ENCODE measurements around the gene GCSH.

Gene GCSH

DNA sequence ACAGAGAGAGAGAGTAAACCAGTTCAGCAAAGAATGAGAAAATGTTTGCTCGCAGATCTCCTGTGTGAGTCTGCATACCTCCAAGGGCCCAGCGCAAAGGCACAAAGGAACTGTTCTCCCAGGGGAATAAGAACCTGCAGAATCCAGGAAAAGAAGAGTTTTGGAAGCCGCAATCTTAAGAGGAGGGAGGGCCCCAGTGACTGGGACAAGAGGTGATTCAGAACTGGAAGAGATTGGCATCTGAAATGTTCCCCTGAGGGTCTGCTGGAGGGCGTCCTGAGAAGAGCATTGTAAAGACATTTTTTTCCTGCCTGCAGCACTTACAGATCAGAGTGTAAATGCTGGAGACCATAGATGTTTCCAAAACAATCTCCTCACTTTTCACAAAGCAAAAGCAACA, 54.5 kb downstream of the GCSH start:
- DNase-seq (ENCODE audit: low spot score) = no peak

DNA sequence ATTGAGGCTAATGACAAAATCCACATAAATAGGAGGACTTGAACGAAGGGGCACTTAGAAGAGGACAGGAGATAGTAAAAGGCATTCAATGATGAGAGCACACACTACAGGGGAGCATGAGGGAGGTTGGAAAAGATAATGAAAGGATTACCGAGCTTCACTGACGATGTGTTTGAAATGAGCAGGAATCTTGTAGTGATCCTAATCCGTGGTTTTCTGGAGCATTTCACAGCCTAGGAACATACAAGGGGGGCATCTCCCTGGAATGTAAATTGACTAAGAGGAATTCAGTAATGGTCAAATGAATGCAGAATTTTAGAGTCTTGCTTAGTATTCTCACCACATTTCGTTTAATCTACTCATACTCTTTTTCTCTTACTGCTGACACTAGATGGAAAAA, 55.4 kb downstream of the GCSH start:
- no peak for DNase-seq (ENCODE audit: low spot score)

DNA sequence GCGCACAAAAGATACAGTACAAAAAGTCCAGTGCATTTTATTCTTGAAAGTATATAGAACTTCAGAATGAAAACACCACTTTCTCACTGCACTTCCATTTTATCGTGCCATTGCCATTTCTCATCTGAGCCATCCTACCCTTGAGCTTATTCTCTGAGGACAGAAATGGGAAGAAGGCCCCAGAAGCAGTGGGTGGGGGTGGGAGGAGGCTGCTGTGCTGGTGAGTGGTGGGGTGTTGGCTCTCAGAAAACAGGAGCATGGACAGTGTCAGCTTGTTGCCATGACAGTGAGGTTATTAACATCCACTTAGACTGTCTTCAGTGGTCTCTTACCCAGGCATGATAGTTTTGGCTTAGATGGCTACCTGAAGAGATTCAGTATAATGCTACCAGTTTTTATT, 56.1 kb downstream of the GCSH start:
- DNase-seq (ENCODE audit: low spot score) = no peak

DNA sequence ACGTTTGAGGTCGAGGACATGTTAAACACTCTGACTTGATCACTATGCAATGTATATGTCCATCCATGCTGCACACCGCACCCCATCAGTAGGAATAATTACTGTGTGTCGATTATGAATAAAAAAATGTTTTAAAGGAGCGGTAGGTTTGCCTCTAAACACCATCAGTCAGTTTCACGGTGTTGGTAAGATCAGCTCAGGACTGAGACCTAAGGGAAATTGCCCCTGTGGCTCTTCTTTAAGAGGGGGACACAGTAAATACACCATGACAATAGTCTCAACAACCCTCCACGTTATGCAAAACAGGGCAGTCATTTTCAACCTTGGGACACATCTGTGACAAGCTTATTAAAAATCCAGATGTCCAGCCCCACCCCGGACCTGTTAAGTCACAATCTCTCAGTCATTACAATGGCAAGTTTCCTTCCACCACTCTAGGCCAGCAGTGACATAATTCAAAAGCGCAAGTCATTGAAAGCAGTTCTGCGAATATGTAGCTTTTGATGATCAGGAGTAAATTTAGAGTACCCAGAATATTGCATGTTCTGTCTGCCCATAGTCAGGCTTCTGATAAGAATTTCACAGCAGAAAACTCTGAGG, 59.3 kb downstream of the GCSH start:
- DNase-seq (ENCODE audit: low spot score) = no peak

DNA sequence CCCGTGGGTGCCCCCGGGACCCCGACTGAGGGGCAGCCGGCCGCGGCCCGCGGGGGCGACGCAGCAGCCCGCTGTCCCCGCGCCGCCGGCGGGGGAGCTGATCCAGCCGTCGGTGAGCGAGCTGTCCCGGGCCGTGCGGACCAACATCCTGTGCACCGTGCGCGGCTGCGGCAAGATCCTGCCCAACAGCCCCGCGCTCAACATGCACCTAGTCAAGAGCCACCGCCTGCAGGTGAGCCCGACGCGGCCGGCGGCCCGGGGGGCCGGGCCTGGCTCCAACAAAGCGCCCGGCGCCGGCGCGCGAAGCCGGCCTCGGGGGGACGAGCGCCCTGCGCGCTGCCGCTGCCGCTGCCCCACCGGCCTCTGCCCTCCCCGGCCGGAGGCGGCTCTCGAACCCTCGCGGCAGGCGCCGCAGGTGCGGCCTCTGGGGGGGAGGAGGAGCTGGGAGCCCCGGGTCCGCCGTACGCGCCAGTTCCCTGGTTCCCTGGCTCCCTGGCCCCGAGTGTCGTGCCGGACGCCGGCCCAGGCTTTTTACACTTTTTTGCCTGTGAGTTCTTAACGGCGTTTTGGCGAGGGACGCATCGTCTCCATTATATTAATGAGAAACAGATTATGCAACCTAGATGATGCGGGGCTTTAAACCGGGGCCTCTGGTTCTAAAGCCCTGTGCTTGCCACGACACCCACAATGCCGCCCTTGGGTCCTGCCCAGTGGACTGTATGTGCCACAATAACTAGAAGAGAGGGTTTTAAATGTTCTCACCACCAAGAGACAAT, 60.0 kb downstream of the GCSH start:
- peak; percentile 42 for DNase-seq (ENCODE audit: low spot score)

DNA sequence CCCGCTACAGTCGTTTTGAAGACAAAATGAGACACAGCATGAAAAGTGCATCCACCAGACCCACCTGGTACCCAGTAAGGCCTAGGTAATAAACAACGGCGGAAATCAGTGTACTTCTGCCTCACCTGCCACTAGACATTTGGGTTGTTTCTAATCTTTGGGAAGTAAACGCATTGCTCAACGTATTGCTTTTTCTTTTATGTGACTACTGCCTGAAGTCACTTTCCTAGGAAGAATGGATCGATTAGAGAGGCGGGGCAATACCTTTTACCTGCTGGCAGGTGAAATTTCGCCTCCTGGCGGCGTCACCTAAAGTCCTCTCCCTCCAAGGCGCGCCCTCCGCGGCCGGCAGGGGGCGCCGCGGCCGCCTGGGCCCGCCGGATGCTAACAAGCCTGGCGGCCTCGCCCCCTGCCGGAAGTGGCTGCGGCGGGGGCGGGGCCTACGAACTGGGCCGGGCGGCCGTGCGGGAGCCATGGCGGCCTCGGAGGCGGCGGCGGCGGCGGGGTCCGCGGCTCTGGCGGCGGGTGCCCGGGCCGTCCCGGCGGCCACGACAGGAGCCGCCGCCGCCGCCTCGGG, 60.7 kb downstream of the GCSH start, which contains the start of gene ATMIN:
Gene ATMIN, plus strand, starts transcription at position 445 of the 577 bp plus-strand sequence. Its CDS starts 29 bp downstream, at position 474.
- DNase-seq (ENCODE audit: low spot score) = peak; percentile 90

Measured in hepatic stellate cell (primary cell).